Stimulated activated naive CD8-positive, alpha-beta T cell treated with anti-CD3 and anti-CD28 coated beads, Interleukin-15, Interleukin-2, amounts not matched to agents 100 ng/mL and 50 ng/mL, for 24 hours (primary cell): ENCODE data around the gene HYI.
"Not testable (repeated sequence)": the region's sequence is repeated elsewhere in the genome, so short reads cannot be mapped to it uniquely, and the experiment has no call there.

ENCODE experiments used
- H3K27ac Mint-ChIP-seq: one replicate; pipeline ENCODE4 v1.8.0; 2021; ENCODE audit warnings: mild to moderate bottlenecking, mixed read lengths
- H3K27me3 Mint-ChIP-seq: one replicate; pipeline ENCODE4 v1.8.0; 2021; ENCODE audit warnings: mixed read lengths
- H3K36me3 Mint-ChIP-seq: one replicate; pipeline ENCODE4 v1.8.0; 2021; ENCODE audit warnings: low read depth, mixed read lengths
- H3K4me1 Mint-ChIP-seq: one replicate; pipeline ENCODE4 v1.8.0; 2021; ENCODE audit warnings: low read depth, mixed read lengths
- H3K4me3 Mint-ChIP-seq: one replicate; pipeline ENCODE4 v1.8.0; 2021; ENCODE audit warnings: mild to moderate bottlenecking, mixed read lengths
- H3K9me3 Mint-ChIP-seq: one replicate; pipeline ENCODE4 v1.8.0; 2021; ENCODE audit warnings: mixed read lengths

The HYI gene

DNA sequence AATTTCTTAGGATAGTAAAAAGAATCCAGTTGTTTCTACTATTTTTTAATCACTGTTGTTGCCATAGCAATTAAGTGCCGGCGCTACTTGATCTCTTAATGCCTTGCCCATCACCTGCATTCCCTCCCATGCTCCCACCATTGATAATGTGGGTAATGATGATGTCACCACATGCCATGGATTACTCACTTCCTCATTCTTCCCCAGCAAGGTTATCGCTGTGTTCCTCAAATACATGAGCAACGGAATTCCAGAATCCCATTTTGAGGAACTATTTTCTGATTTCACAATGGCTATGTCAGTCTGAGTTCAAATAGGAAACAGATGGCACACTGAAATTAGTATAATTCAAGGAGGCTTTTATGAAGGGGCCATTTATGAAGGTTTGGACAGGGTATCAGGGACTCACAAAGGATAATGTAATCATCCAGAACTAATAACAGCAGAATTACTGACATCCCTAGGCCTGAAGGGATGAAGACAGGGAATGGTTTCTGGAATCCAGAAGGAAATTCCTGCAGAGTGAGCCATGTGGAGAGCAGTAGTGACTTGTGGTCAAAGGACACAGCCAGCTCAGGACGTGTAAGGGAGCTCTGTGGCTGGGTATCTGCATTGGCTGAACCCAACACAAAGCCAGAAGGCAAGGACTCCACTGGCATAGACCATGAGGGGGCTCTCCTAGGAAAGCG lies 18.9 kb upstream of the HYI start:
- not testable (repeated sequence) for H3K27me3 Mint-ChIP-seq, H3K27ac Mint-ChIP-seq, H3K36me3 Mint-ChIP-seq, H3K9me3 Mint-ChIP-seq, H3K4me1 Mint-ChIP-seq, H3K4me3 Mint-ChIP-seq

DNA sequence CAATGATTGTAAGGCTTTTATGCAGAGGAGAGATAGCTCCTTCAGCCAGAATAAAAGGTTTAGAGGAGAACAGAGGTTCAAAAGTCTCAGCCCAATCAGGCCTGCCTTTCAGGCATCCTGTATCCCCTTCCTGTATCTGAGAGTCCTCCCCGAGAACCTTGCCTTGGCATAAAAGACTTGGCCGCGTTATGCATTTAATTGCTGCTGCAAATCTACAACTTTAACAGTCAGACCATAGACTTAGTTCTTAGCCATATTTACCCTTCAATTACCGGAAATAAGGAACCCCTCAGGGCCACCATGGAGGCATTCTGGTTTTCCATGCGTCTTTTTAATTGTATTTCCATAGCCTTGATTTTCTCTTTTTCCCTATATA lies 18.3 kb upstream of the HYI start:
- Mint-ChIP-seq H3K27ac (no peak overlapping the region), H3K4me1 (no peaks in the 10 kb centered on the region), H3K9me3 (no peaks in the 10 kb centered on the region)

DNA sequence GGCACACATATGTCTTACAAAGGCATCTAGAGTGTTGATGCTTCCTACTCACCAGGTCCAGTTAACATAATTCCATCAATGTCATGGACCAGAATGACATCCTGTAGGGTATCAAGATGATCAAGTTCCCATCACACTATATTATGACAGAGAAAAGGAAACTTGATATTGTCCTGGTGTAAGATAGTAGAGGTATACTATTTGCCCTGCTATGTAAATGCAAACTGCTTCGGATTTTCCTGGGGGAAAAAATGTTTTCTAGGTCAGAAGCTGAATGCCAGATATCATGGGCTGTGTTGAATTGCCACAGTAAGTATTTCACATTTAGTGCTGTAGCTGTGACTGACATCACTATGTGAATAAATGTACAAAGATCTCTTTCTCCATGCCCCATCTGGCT lies 16.2 kb upstream of the HYI start:
- H3K9me3 Mint-ChIP-seq, result no peaks in the 10 kb centered on the region
- H3K27ac Mint-ChIP-seq, result no peak overlapping the region
- H3K4me3 Mint-ChIP-seq, result no peak overlapping the region
- no peaks in the 10 kb centered on the region for H3K27me3 Mint-ChIP-seq
- peaks cover 7% of the 10 kb centered on the region for H3K4me1 Mint-ChIP-seq
- H3K36me3 Mint-ChIP-seq, result no peaks in the 10 kb centered on the region

More for the DNA sequence above, 18.3 kb upstream of the HYI start:
- peaks cover 2% of the 10 kb centered on the region for H3K27me3 Mint-ChIP-seq
- H3K4me3 Mint-ChIP-seq, result no peak overlapping the region
- H3K36me3 Mint-ChIP-seq, result no peaks in the 10 kb centered on the region

DNA sequence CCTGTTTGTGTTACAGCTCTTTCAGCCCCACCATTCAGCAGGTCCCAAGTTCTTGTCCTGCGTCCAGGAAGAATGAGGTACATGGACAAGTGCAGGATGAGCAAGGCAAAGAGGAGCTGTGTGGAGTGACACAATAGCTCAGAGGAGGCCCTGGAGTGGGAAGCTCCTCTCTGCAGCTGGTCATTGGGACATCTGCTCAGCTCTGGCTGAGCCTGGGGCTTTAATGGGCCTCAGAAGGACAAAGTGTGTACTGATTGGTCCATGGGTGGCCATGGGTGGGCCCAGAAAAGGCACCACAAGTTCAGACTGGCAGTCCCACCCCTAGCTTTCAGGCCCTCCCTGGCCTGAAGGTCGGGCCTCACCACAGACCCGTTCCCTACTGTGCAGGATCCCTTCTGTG lies 14.7 kb upstream of the HYI start:
- Mint-ChIP-seq H3K27ac (no peak overlapping the region), H3K4me1 (peaks cover 7% of the 10 kb centered on the region)

DNA sequence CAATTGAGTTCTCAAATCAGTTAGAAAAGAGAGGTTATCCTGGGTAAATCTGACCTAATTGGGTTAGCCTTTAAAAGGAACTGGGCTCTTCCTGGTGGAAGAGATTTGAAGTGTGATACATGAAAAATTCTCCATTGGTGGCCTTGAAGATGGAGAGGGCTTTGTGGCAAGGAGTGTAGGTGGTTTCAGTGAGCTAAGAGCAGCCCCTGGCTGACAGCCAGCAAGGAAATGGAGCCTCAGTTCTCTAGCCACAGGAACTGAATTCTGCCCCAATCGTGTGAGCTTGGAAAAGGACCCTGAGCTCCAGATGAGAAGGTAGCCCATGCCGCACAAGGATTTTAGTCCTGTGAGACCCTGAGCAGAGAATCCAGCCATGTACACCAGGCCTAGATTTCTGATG lies 12.7 kb upstream of the HYI start:
- H3K27me3 Mint-ChIP-seq, result no peaks in the 10 kb centered on the region
- H3K27ac Mint-ChIP-seq, result no peak overlapping the region

More for the DNA sequence above, 14.7 kb upstream of the HYI start:
- Mint-ChIP-seq H3K4me3 (no peak overlapping the region), H3K27me3 (no peaks in the 10 kb centered on the region), H3K9me3 (no peaks in the 10 kb centered on the region), H3K36me3 (no peaks in the 10 kb centered on the region)

DNA sequence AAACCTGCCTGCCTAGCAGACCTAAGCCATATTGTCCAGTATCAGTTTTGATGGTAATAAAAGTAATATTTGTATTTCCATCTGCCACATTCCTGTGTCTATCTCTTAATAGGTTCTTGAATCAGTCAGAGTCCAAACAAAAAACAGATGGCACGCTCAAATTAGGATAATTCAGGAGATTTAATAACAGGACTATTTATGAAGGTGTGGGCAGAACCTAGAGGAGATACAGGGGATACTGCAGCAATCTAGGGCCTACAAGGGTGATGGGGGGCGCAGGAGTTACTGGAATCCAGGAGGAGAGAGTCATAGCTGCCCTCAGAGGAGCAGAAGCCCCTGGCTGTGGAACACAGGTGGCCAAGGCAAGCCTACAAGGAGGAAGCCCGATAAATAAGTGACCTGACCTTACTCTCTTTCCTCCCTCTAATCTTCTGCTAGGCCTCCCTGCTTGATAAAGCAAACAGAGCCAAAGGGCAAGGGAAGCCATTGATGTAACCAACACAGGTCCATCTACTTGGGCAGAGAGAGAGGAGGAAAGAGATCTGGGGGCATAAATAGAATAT lies 11.9 kb upstream of the HYI start:
- peaks cover 13% of the 10 kb centered on the region for H3K4me1 Mint-ChIP-seq
- no peaks in the 10 kb centered on the region for H3K9me3 Mint-ChIP-seq
- H3K27me3 Mint-ChIP-seq, result no peaks in the 10 kb centered on the region
- no peak overlapping the region for H3K27ac Mint-ChIP-seq
- no peaks in the 10 kb centered on the region for H3K36me3 Mint-ChIP-seq
- no peak overlapping the region for H3K4me3 Mint-ChIP-seq

More for the DNA sequence above, 12.7 kb upstream of the HYI start:
- no peaks in the 10 kb centered on the region for H3K36me3 Mint-ChIP-seq
- H3K4me1 Mint-ChIP-seq, result peaks cover 9% of the 10 kb centered on the region
- H3K9me3 Mint-ChIP-seq, result no peaks in the 10 kb centered on the region
- H3K4me3 Mint-ChIP-seq, result no peak overlapping the region

DNA sequence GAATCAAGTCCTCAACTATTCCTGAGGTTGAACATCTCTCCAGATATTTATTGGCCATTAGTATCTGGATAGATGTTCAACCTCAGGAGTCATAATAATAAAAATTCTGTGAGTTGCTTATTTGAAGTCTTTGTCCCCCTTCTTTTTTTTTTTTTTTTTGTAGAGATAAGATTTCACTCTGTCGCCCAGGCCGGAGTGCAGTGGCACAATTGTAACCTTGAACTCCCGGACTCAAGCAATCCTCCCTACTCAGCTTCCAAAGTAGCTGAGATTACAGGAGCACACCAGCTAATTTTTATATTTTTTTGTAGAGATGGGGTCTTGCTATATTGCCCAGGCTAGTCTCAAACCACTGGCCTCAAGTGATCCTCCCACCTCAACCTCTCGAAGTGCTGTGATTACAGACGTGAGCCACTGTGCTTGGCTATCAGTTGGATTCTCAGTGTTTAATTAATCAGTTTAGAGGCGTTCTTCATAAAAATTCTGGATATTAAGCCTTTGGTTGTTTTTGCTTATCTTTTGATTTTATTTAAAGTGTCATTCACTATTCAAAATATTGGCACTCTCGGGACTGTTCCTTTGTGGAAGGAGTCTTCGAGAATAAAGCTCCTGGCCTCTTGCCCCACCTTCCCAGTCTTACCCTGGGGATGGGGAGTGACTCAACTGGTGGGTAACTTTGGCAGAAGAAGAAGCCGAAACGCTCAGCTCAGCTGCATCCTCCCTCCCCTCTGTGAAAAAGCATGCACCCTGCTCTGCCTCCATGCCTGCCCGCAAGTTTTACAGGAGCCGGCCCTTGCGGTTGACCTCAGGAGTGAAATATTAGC lies 11.2 kb upstream of the HYI start:
- H3K27ac Mint-ChIP-seq, result no peak overlapping the region
- H3K4me1 Mint-ChIP-seq, result peaks cover 13% of the 10 kb centered on the region
- H3K4me3 Mint-ChIP-seq, result no peak overlapping the region
- peaks cover 1% of the 10 kb centered on the region for H3K27me3 Mint-ChIP-seq
- H3K9me3 Mint-ChIP-seq, result no peaks in the 10 kb centered on the region
- no peaks in the 10 kb centered on the region for H3K36me3 Mint-ChIP-seq

DNA sequence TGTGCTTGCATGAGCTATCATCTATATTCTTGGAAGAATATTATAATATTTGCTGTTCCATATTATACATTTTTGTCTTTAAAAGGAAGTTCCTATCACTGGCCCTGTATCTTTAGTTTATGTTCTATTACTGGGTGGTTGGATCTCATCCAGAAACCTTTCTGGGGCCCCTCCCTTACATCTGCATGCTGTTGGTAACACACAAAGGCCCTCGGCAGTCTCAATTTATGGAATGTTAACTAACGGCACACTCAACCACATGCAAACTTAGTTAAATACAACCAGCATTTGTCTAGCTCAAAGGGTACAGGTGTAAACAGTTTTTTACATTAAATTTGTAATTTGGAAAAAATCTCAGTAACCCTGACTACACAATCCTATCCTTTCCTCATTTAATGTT lies 9.7 kb upstream of the HYI start:
- Mint-ChIP-seq H3K27ac (no peak overlapping the region), H3K27me3 (peaks cover 12% of the 10 kb centered on the region)

DNA sequence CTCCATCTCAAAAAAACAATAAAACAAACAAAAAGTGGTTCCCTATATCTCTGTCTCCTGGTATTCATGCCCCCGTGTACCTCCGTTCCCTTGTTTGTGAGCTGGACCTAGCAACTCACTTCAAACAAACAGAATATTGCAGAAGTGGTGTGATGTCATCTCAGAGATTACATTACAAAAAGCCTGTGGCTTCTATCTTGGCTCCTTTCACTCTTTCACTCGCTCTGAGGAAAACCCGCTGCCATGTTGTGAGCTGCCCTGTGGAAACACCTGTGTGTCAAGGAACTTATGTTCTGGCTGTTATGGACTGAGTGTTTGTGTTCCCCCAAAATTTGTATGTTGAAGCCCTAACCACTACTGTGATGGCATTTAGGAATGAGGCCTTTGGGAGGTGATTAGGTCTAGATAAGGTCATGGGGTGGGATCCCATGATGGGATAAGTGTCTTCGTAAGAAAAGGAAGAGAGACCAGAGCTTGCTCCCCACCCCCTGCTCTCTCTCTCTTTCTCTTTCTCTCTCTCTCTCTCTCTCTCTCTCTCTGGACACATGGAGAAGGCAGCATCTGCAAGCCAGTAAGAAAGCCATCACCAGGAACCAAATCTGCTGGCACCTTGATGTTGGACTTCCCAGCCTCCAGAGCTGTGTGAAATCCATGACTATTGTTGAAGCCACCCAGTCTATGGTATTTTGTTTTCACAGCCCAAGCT lies 7.4 kb upstream of the HYI start:
- H3K36me3 Mint-ChIP-seq, result no peaks in the 10 kb centered on the region
- H3K9me3 Mint-ChIP-seq, result no peaks in the 10 kb centered on the region
- no peak overlapping the region for H3K4me3 Mint-ChIP-seq
- peaks cover 28% of the 10 kb centered on the region for H3K27me3 Mint-ChIP-seq
- peaks cover 8% of the 10 kb centered on the region for H3K4me1 Mint-ChIP-seq
- H3K27ac Mint-ChIP-seq, result no peak overlapping the region

More for the DNA sequence above, 9.7 kb upstream of the HYI start:
- H3K36me3 Mint-ChIP-seq, result no peaks in the 10 kb centered on the region
- peaks cover 13% of the 10 kb centered on the region for H3K4me1 Mint-ChIP-seq
- H3K4me3 Mint-ChIP-seq, result no peak overlapping the region
- no peaks in the 10 kb centered on the region for H3K9me3 Mint-ChIP-seq

DNA sequence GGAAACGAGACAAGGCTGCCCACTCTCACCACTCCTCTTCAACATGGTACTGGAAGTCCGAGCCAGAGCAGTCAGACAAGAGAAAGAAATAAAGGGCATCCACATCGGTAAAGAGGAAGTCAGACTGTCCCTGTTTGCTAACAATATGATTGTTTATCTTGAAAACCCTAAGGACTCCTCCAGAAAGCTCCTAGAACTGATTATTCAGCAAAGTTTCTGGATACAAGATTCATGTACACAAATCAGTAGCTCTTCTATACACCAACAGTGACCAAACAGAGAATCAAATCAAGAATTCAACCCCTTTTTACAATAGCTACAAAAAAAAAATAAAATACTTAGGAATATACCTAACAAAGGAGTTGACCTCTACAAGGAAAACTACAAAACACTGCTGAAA lies 4.6 kb upstream of the HYI start:
- not testable (repeated sequence) for H3K4me3 Mint-ChIP-seq, H3K36me3 Mint-ChIP-seq, H3K27ac Mint-ChIP-seq, H3K9me3 Mint-ChIP-seq
- Mint-ChIP-seq H3K4me1 (peaks cover 20% of the 10 kb centered on the region), H3K27me3 (peaks cover 44% of the 10 kb centered on the region)

DNA sequence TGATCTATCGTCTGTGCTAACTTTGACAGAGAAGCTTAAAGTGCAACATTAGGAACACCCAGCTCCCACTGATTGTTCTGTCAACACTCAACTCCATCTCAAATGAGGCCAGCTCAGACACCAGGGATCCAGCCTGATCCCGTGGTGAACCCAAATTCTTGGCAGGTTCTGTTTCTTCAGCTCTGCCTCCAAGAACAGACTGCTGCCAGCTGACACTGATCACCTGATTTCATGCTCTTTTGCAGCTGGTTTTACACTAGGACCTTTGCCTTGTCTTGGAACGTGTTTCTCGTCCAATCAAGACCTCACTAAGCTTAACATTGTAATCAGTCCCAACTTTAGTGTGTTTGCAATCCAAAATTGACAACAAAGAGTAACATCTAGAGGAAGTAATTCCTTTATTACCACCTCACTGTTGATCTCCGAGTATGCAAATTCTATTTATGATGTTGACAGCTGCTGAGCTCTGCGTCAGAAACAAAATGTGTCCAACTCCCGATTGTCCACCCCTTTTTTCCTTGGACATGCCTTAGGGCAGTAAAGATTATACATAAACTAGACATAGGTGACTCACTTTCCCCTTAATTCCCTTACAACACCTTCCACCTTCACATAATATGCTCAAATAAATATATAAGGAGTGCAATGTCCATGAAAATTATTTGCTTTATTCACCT lies 1.6 kb upstream of the HYI start:
- H3K9me3 Mint-ChIP-seq, result no peaks in the 10 kb centered on the region
- H3K27ac Mint-ChIP-seq, result no peak overlapping the region
- no peak overlapping the region for H3K4me3 Mint-ChIP-seq
- peaks cover 44% of the 10 kb centered on the region for H3K27me3 Mint-ChIP-seq
- H3K36me3 Mint-ChIP-seq, result peaks cover 15% of the 10 kb centered on the region
- peaks cover 14% of the 10 kb centered on the region for H3K4me1 Mint-ChIP-seq

DNA sequence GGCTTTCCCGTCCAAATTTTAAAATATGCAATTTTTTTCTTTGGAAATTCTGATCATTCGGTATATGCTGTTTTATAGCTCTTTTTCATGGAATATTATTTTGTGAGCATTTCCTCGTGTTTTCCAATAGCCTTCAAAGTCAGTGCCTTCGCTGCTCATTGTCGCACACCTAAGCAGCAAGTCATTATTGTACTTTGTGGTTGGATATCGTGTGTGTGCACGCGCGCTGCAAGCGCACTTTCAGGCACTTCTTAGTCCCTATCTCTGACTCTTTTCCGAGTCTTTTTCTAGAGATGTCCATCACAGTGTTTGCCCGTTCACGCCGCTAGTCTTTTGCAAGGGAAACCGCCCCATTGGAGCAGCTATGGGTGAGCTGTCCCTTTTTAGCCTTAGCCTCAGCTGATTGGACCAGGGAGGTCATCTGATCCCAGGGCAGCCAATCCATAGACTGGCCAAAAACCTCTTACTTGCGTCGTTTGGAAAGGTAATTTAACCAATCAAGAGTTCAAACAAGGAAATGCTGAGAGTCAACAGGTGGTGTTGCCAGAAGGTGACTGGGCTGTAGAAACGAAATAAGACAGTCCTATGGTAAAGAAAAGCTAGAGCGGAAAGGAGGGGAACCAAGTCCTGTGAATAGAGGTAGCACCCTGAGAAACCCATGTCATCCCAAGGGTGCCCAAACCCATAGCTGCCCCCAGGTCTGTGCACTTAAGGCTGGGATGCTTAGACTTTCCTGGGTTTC lies 710 bp upstream of the HYI start:
- H3K4me1 Mint-ChIP-seq, result peaks cover 14% of the 10 kb centered on the region
- peaks cover 19% of the 10 kb centered on the region for H3K36me3 Mint-ChIP-seq
- peak overlapping the region; percentile 84 for H3K4me3 Mint-ChIP-seq
- H3K9me3 Mint-ChIP-seq, result no peaks in the 10 kb centered on the region
- peaks cover 38% of the 10 kb centered on the region for H3K27me3 Mint-ChIP-seq
- H3K27ac Mint-ChIP-seq, result peak overlapping the region; percentile 75

DNA sequence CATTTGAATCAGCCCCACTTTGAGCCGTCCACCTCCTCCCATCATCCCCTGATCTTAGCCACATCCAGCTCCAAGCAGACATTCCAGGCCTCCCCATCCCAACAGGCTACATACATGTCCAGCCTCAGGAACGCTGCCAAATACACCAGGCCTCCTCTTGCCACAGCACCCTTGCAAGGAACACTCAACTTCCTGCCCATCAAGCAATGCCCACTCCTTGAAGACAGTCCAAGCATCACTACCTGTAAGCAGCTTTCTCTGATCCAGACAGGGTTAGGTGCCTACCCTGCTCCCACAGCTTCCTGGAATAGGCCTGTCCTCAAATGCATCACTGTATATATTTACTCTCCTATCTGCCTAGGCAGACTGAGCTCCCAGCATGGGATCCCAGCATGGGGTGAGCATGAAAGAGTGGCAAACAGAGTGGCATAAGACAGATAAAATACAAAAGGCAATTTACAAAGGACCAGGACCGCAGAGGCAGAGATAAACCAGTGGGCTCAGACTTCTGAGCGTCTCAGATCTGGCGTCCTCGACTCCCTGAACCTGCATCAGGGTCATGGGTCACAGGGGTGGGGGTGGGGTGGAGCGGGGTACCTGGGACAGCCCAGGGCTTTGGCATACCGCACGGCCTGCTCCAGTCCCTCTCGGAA lies 816 bp downstream of the HYI start:
- peak overlapping the region; percentile 3 for H3K27ac Mint-ChIP-seq
- H3K4me1 Mint-ChIP-seq, result peaks cover 14% of the 10 kb centered on the region
- peaks cover 24% of the 10 kb centered on the region for H3K36me3 Mint-ChIP-seq
- no peaks in the 10 kb centered on the region for H3K9me3 Mint-ChIP-seq
- peak overlapping the region; percentile 55 for H3K4me3 Mint-ChIP-seq
- peaks cover 26% of the 10 kb centered on the region for H3K27me3 Mint-ChIP-seq
